ENCODE data around the gene ASXL3. TPM values are rescaled to one million over a fixed set of nuclear protein-coding genes. Genes with fewer than 3 reads are reported as not detected.

ASXL3 gene
- polyA plus RNA-seq, 1 donor (not counting 4 experiments of a cell fraction or from before 2014, with no cell fraction given), result not detected

DNA sequence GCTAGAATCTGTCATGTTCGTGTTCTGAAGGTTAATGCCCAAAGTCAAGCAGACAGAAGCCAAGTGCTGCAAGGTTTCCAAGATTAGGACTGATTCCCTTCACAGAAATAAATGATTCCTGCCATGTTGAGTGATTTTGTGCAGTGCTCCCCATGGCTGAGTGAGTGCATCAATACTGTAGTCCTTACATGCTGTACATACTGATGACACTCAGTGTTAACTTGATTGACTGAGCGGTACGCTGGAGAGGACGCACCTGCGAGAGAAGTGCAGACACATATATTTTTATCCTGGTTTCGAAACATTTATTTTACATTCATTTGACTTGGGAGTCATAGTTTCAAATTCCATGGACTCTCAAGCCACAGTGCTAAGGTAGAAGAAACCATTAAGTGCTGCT, 92.0 kb downstream of the ASXL3 start:
- H2AFZ ChIP-seq (ENCODE audit: control insufficient read depth, low read length), result no peak overlapping the region
- H3K4me3 ChIP-seq (ENCODE audit: control insufficient read depth in 2 of 3, extremely low read depth in 1 of 3, insufficient read depth in 2 of 3, low read depth in 1 of 3, low read length in 3 of 3), result no peak overlapping the region
- H3K4me1 ChIP-seq (ENCODE audit: control insufficient read depth, extremely low read depth, insufficient read depth, low read length), result no peaks in the 10 kb centered on the region
- TF ChIP-seq, protein P1, sequence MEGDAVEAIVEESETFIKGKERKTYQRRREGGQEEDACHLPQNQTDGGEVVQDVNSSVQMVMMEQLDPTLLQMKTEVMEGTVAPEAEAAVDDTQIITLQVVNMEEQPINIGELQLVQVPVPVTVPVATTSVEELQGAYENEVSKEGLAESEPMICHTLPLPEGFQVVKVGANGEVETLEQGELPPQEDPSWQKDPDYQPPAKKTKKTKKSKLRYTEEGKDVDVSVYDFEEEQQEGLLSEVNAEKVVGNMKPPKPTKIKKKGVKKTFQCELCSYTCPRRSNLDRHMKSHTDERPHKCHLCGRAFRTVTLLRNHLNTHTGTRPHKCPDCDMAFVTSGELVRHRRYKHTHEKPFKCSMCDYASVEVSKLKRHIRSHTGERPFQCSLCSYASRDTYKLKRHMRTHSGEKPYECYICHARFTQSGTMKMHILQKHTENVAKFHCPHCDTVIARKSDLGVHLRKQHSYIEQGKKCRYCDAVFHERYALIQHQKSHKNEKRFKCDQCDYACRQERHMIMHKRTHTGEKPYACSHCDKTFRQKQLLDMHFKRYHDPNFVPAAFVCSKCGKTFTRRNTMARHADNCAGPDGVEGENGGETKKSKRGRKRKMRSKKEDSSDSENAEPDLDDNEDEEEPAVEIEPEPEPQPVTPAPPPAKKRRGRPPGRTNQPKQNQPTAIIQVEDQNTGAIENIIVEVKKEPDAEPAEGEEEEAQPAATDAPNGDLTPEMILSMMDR (optimal IDR thresholded peaks at IDR 0.05 in 1 of 3, IDR thresholded peaks at IDR 0.05 in 1 of 3, conservative IDR thresholded peaks at IDR 0.05 in 1 of 3; ENCODE audit: extremely low read depth in 1 of 3, insufficient read depth in 2 of 3, low read length in 3 of 3), result no peak
- no peak for TF ChIP-seq EZH2 (IDR thresholded peaks at IDR 0.05; ENCODE audit: low read length)
- no peaks in the 10 kb centered on the region for H3K36me3 ChIP-seq (ENCODE audit: control insufficient read depth in 2 of 2, extremely low read depth in 1 of 2, insufficient read depth in 2 of 2, low read length in 2 of 2)
- H4K20me1 ChIP-seq (ENCODE audit: control insufficient read depth, extremely low read depth, insufficient read depth, low read length), result no peaks in the 10 kb centered on the region
- DNase-seq (ENCODE audit: low read depth, low spot score) (no peak), FAIRE-seq (no peak)
- no peak overlapping the region for H3K4me2 ChIP-seq (ENCODE audit: control insufficient read depth, extremely low read depth, insufficient read depth, low read depth, low read length)
- H3K9ac ChIP-seq (ENCODE audit: control insufficient read depth, extremely low read depth, insufficient read depth, low read length), result no peak overlapping the region
- H3K9me3 ChIP-seq (ENCODE audit: control insufficient read depth, low read depth, low read length), result no peaks in the 10 kb centered on the region
- H3K27me3 ChIP-seq (ENCODE audit: control insufficient read depth, extremely low read depth, insufficient read depth, low read length), result no peaks in the 10 kb centered on the region
- dilution Hi-C loops (cut with MboI; ENCODE audit: extremely low pct_ligation_motif_present, low sequenced_read_pairs), result no loop called here
- H3K27ac ChIP-seq (ENCODE audit: control insufficient read depth, insufficient read depth, low read length), result no peak overlapping the region
- H3K79me2 ChIP-seq (ENCODE audit: control insufficient read depth, insufficient read depth, low read length), result no peaks in the 10 kb centered on the region
- H3K9me1 ChIP-seq (ENCODE audit: control insufficient read depth, extremely low read depth, insufficient read depth, low read length), result no peaks in the 10 kb centered on the region

DNA sequence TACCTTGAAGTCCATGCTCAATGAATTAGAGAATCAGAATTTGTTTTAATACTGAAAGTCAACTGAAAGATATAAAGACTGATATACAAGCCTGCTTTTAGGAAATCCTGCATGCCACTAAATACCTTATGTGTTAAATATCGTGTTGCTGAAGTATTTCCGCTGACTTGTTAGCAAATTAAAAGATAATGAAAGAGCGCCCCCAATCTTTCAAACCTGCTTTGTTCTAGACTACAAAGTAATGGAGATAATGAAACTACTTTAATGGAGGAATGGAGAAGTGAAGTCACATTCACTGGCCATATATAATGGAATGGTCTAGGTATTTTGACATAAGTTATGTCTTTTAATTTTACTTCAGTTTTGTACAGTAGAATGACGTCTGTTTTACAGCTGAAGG, 95.7 kb downstream of the ASXL3 start:
- Histone ChIP-seq H3K9me1 (ENCODE audit: control insufficient read depth, extremely low read depth, insufficient read depth, low read length) (no peaks in the 10 kb centered on the region), H4K20me1 (ENCODE audit: control insufficient read depth, extremely low read depth, insufficient read depth, low read length) (no peaks in the 10 kb centered on the region), H3K9ac (ENCODE audit: control insufficient read depth, extremely low read depth, insufficient read depth, low read length) (no peak overlapping the region), H3K27ac (ENCODE audit: control insufficient read depth, insufficient read depth, low read length) (no peak overlapping the region), H3K4me2 (ENCODE audit: control insufficient read depth, extremely low read depth, insufficient read depth, low read depth, low read length) (no peak overlapping the region), H3K4me1 (ENCODE audit: control insufficient read depth, extremely low read depth, insufficient read depth, low read length) (no peaks in the 10 kb centered on the region), H3K27me3 (ENCODE audit: control insufficient read depth, extremely low read depth, insufficient read depth, low read length) (no peaks in the 10 kb centered on the region), H2AFZ (ENCODE audit: control insufficient read depth, low read length) (no peak overlapping the region), H3K36me3 (ENCODE audit: control insufficient read depth in 2 of 2, extremely low read depth in 1 of 2, insufficient read depth in 2 of 2, low read length in 2 of 2) (no peaks in the 10 kb centered on the region), H3K4me3 (ENCODE audit: control insufficient read depth in 2 of 3, extremely low read depth in 1 of 3, insufficient read depth in 2 of 3, low read depth in 1 of 3, low read length in 3 of 3) (no peak overlapping the region), H3K9me3 (ENCODE audit: control insufficient read depth, low read depth, low read length) (no peaks in the 10 kb centered on the region), H3K79me2 (ENCODE audit: control insufficient read depth, insufficient read depth, low read length) (no peaks in the 10 kb centered on the region)
- TF ChIP-seq, protein P1 (optimal IDR thresholded peaks at IDR 0.05 in 1 of 3, IDR thresholded peaks at IDR 0.05 in 1 of 3, conservative IDR thresholded peaks at IDR 0.05 in 1 of 3; ENCODE audit: extremely low read depth in 1 of 3, insufficient read depth in 2 of 3, low read length in 3 of 3), result no peak
- TF ChIP-seq EZH2 (IDR thresholded peaks at IDR 0.05; ENCODE audit: low read length), result no peak
- DNase-seq (ENCODE audit: low read depth, low spot score) (no peak), FAIRE-seq (no peak)
- dilution Hi-C loops (cut with MboI; ENCODE audit: extremely low pct_ligation_motif_present, low sequenced_read_pairs), result no loop called here
